8988T (cell line): ENCODE data around the gene PYM1.
A peak's percentile ranks its signal among the peaks of the same experiment; 100 is the strongest.
"Not testable (repeated sequence)": the region's sequence is repeated elsewhere in the genome, so short reads cannot be mapped to it uniquely, and the experiment has no call there.

ENCODE experiments used
- DNase-seq: peaks from one replicate; pipeline ENCODE4 v3.0.0; 2011

Gene PYM1

DNA sequence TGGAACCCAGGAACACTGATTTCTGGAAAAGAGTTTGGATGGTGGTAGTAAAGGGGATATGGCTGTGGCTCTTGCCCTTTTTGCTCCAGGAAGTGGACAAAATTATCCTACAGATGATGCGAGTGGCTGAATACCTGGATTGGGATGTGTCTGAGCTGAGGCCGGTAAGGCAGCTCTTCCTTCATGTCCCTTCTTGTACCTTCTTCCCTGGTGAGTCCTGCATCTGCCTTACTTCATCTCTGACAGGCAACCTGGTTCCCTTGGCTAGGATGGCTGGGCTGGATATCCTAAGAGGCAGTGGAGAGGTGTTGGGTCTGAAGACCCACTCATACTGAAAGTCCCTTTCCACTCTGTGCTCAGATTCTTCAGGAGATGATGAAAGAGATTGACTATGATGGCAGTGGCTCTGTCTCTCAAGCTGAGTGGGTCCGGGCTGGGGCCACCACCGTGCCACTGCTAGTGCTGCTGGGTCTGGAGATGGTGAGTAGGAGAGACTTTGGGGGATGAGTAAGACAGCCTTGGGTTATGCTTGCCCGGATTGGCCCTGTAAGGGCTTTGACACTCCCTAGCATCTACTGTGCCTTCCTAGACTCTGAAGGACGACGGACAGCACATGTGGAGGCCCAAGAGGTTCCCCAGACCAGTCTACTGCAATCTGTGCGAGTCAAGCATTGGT lies 11.3 kb upstream of the PYM1 start:
- no peak for DNase-seq

GRCh38 chr12:55937981-55938380 lies 10.3 kb upstream of the PYM1 start:
- no peak for DNase-seq

DNA sequence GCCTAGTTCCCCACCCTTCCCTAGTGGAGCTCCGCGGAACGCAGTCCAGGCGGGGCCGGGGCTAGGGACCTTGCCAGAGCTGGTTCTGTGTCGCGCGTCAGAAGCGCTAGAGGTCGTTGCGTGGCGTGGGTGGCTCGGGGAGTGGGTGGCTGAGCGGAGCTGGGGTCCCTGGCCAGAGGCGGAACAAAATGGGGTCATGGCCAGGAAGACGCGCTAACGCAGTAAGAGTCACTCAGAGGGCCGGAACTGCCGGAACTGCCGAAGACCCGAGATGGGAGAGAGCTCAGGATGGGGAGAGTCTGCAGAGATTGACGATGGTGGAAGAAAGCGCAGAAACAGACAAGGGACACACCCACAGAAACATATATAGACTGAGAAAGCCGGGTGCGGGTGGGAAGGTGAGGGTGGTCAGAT lies 8.1 kb upstream of the PYM1 start:
- DNase-seq, result no peak

DNA sequence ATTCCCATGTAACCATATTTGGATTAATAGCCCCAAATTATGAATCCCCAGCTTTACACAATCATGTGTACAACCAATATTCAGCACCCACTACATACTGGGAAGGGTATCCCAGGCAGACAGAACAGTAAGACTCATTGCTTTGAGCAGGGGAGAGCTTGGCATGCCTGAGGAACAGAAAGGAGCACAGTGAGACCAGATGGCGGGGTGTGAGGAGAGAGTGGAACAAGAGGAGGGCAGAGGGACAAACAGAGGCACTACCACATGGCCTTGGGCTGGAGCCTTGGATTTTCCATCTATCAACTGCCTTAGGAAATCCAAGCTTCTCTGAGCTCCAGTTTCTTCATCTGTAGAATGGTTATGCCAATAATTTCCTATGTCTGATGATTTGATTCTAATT lies 7.1 kb upstream of the PYM1 start:
- DNase-seq, result no peak

DNA sequence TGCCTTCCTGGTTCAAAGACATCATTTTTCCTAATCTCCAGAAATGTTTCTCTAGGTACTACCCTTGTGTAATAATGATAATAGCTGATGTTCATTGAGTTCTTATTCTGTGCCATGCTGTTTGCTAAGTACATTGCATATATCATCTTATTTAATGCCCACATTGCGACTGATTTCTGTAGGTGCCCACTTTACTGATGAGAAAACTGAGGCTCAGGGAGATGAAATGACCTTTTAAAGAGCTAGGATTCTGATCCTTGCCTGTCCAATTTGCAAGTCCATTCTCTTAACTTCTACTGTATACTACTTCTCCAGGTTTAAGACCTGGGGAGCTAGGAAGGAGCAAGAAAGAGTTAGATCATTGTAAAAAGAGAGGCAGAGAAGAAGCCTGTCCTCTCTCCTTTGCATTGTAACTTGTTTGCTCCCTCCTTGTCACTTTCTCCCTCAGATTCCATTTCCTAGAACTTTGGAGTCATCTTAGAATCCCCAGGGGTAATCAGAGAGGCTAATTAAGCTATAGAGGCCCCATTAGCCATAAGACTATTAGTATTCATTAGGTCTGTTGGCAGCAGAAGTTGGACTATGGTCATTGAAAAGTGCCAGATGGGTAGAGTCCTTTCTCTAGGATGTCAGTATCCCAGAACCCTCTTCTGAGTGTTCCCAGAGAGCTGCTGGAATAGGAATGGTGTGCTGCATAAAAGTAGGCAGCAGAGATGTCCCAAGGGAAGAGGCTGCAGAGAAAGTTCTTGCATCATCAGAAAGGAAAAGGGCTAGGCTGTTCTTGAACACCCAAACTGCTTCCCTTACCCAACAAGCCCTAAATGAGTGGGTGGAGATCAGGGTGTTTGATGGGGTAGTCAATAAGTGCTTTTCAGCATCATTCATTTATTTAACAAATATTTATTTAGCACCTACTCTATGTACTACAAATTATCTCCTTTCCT lies 6.4 kb upstream of the PYM1 start:
- no peak for DNase-seq

DNA sequence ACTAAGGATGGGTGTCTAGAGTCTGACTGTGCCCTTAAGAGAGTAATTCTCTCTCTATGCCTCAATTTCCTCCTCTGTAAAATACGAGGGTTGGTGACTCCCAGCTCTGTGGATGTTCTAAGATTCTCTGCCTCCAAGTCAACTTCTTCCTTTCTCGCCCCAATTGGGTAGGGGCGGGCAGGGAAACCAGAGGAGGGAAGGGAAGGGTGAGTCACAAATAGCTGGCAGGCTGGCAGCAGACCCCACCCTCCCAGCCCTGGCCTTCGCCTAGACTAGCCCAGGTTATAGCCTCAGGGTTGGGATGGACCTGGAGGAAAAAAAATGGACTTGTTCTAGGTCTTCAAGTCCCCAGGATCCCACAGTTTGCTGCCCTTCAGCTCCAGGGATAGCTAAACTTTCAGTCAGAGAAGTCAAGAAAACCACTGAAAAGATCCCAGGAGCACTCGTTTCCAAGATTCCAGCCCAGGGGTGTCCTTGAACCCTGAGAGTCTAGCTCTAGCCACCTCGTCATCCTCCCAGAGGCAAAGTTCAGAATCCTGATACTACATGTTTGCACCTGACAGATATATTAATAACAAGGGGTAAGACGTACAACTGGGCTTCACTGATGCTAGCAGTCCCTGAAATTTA lies 5.6 kb upstream of the PYM1 start:
- DNase-seq, result peak; percentile 72

DNA sequence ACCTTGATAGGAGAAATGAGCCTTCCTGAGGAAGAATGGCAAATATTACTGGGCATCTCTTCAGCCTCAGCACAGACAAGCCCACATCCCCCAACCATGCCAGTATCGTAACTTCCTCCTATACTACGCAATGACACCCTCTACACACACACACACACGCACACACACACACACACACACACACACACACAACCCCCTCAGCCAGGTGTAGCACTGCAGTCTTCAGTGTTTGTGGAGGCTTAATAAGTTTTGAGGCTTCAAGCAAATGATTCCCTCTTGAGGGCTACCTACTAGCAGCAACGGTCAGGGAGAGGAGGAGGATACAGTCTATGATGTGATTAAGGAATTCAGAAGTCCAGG lies 4.8 kb upstream of the PYM1 start:
- no peak for DNase-seq

DNA sequence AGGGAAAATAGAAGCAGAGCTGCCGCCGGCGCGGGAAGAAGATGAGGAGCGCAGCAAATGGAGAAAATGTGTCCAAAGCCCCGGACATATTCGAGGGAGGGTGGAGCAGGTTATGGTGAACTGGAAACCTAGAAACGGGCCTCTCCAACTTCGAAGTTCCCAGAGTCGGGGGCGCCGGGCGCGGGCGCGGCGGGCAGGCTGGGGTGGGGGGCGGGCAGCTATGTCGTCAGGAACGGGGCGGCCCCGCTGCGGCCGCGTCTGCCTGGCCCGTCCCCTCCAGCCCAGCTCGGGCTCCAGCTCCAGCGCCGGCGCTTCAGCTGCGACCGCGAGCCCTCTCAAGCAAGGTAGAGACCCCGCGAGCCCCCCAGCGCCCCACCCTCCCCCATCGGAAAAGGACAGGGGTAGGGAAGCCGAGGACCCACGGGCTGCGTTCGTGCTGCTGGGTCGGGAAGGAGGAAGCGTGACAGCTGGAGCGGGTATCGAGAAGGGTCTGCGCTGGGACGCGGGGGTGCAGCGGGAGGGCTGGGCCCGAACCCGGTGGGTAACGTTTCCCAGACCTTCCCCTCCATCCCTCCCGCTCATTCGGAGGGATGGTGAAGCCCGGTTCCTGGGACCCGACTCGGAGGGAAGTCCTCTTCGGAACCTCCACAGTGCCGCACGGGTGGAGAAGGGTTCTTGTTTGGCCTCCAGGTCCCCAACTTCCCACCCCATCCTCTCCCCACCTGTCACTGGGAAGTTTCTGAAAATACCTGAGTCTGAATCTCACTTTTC lies 4.3 kb upstream of the PYM1 start:
- DNase-seq, result peak; percentile 56

DNA sequence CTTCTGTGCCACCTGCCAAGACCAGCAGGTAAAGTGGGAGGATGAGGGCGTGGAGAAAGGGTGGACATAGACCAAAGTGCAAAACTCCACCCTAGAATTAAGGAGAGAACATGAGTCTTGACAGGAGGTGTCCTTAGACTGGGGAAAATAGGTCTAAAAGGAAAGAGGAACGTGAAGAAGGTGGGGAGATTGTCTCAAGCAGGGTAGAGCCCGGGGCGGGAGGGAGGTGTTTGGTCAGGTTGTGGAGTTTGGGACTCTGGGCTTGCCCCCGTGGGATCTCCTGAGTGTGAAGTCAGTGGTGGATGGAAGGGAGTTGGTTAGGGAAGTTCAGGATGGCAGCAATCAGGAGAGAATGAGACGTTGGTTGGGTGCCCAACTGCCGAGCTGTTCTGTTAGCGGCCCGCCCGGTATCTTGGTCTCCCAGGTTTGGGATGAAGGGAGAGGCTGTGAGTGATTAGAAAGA lies 3.7 kb upstream of the PYM1 start:
- no peak for DNase-seq

DNA sequence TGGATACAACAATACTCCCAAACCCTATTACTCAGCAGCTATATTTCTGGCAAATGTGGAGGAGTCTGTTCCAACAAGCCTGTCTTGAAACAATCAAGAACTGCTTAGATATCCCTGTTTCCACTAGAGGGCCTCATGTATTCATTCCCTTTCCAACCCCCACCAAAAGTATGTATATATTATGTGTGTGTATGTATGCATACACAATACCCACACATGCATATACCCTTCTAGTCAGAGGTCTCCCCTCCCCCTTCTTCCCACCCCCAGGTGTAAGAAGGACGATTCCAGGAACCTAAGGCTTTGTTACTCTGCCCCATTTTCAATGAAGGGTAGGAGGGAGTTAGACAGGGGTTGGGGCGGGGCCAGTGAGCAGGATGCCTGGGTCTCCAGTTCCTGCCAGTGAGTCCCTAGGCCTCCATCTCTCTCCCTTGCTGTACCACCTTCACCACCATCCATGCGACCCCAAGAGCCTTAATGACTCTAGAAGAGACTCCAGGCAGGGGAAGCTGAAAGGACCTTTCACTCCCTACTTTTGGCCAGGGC lies 3.1 kb upstream of the PYM1 start, which contains the start of gene DGKA:
Gene DGKA (plus strand): TSS at position 392 of the 546 bp plus-strand sequence. CDS start 5,342 bp downstream, outside the sequence.
- peak; percentile 74 for DNase-seq

DNA sequence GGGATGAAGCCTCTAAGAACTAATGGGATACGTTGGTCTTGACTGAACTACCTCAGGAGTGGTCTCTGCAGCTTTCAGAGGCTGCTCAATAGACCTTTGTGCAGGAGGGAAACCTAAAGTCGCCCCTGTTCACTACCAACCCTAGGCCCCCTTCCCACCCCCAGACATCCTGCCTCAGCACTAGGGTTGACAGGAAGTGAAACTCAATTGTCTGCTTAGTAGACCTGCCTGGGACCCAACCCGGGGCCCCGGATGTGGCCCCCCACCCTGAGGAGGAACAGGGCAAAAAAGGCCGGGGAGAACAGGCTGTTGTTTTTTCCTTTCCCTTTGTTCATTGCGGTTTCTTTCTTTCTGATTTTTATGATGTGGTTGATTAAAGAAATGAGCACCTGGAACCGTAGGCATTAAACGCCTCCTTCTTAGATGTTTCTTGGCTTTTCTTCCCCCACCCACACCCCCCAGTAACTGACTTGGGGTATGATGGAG lies 1.7 kb upstream of the PYM1 start:
- no peak for DNase-seq

- peak; percentile 94 for DNase-seq
Observed at GRCh38 chr12:55926738-55927587, 731 bp downstream of the PYM1 start.

GRCh38 chr12:55925870-55926737 lies 1.6 kb downstream of the PYM1 start:
- DNase-seq, result no peak

DNA sequence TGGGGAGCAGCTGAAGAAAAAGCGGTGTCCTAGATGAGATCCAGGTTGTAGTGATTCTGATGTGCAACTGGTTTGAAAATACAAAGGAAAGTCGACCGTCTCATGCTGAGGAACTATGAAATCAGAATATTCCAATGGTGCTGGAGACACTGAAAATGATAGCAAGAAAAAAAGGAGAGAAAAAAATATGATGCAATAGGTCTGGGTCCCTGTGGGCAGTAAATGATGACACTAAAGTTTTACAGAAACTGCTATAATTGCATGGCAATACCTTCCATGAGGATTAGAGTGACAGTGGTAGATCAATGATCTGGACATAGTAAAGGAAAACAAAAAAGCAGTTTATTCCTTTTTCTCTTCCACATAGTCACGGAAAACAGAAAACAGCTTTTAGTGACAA lies 2.3 kb downstream of the PYM1 start:
- DNase-seq, result no peak

GRCh38 chr12:55923648-55924047 lies 4.0 kb downstream of the PYM1 start:
- DNase-seq, result not testable (repeated sequence)

DNA sequence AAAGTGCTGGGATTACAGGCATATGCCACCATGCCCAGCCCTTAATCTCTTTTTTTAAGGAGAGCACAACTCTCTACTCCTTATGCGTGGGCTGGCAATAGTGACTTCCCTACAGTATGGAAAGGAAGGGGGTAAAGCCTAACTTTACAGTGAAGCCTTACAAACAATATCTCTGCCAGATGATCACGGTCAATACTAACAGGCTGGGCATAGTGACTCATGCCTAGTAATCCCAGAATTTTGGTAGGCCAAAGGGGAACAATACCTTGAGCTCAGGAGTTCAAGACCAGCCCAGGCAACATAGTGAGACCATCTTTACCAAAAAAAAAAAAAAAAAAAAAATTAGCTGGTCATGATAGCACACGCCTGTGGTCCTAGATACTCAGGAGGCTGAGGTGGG lies 5.6 kb downstream of the PYM1 start:
- DNase-seq, result no peak

DNA sequence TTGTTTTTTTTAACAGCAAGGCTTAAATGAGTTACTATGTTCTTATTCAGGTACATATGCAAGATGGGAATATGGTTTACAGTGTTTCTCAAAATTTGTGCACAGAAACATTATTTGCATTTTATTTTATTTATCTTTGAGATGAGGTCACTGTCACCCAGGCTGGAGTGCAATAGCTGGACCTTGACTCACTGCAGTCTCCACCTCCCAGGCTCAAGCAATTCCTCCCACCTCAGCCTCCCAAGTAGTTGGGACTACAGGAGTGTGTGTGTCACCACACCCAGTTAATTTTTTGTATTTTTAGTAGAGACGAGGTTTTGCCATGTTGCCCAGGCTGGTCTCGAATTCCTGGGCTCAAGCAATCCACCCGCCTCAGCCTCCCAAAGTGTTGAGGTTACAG lies 8.7 kb downstream of the PYM1 start:
- DNase-seq, result not testable (repeated sequence)

- no peak for DNase-seq
Observed at GRCh38 chr12:55915482-55915859, 12.2 kb downstream of the PYM1 start.

DNA sequence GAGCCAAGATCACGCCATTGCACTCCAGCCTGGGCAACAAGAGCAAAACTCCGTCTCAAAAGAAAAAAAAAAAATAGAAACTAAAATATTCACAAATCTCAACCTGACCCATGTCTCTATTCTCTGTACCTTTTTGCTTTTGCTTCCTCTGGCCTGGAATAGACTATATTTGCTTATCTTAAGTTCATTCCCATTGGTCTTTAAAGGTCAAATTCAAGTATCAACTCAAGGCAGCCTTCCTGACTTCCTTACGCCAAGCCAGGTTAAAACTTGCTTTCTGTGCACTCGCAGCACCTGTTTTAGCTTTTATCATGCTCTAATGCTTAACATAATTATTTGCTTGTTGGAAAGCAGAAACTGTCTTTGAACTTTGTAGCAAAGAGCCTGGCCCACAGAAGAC lies 14.8 kb downstream of the PYM1 start:
- DNase-seq, result no peak

- DNase-seq, result no peak
Observed at GRCh38 chr12:55909513-55909884, 18.2 kb downstream of the PYM1 start.
